Activated CD4-positive, CD25-positive, alpha-beta regulatory T cell treated with anti-CD3 and anti-CD28 coated beads, Interleukin-2, amount 50 U/mL, for 16 hours (primary cell): ENCODE measurements around the gene PRPF18.
"Not testable (repeated sequence)": the region's sequence is repeated elsewhere in the genome, so short reads cannot be mapped to it uniquely, and the experiment has no call there.

Experiments
- DNase-seq: peaks from one replicate; pipeline ENCODE4 v3.0.0-alpha.2; 2020; ENCODE audit warnings: low read depth, low spot score

The PRPF18 gene, protein sequence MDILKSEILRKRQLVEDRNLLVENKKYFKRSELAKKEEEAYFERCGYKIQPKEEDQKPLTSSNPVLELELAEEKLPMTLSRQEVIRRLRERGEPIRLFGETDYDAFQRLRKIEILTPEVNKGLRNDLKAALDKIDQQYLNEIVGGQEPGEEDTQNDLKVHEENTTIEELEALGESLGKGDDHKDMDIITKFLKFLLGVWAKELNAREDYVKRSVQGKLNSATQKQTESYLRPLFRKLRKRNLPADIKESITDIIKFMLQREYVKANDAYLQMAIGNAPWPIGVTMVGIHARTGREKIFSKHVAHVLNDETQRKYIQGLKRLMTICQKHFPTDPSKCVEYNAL

DNA sequence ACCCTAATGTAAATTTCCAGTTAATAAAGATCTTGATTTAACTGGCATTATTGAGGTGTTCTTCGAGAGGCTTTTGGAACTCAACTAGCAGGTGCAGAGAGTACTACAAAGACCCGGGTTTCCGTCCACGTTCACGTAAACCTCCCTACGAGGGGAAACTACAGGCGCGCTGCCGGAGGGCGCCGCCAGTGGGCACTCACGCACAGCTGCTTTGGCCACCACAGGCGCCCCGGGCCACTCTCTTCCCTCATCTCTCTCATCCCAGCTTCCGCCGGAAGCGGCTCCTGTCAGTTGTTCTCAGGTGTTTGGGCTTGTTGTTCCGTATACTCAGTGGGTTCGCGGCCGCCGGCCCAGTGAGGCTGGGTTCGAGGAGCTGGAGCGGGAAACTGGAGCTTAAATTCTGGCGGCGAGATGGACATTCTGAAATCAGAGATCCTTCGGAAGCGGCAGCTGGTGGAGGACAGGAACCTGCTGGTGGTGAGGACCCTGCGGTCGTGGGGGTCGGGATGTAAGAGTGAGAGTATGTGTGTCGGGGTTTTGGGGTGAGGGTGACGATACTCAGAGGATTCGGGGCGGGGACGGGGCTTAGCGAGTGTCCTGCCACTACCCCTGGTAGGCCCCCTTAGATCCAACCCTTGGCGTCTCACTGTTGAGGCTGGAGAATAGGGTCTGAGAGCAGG lies at the start of gene PRPF18:
Gene PRPF18 (plus strand): TSS at position 290 of the 680 bp plus-strand sequence. CDS start 122 bp downstream, at position 412.
- DNase-seq = peak; percentile 84

DNA sequence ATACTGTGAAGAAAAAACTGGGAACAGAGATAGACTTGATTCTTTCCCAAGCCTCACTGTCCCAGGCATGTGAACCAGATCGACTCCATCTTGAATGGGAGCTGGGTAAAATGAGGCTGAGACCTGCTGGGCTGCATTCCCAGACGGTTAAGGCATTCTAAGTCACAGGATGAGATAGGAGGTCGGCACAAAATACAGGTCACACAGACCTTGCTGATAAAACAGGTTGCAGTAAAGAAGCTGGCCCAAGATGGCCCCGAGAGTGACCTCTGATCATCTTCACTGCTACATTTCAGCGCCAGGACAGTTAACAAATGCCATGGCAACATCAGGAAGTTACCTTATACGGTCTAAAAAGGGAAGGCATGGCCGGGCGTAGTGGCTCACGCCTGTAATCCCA lies 48.8 kb upstream of the PRPF18 start:
- DNase-seq = not testable (repeated sequence)

DNA sequence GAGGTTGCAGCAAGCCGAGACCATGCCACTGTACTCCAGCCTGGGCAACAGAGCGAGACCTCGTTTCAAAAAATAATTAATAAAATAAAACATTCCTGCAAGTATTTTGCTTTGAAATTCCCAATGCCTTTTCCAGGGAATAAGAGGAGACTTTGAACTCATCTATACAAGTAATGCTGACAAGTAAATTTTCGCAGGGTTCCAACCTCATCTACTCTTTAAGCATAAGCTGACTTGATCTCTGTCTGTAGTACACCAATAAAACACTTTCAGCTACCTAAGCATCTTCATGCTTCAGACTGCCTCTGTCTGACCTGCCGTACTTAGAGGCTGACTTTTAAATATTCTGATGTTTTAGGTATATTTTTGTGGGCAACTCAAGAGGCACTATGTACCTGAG lies 44.2 kb upstream of the PRPF18 start:
- no peak for DNase-seq

DNA sequence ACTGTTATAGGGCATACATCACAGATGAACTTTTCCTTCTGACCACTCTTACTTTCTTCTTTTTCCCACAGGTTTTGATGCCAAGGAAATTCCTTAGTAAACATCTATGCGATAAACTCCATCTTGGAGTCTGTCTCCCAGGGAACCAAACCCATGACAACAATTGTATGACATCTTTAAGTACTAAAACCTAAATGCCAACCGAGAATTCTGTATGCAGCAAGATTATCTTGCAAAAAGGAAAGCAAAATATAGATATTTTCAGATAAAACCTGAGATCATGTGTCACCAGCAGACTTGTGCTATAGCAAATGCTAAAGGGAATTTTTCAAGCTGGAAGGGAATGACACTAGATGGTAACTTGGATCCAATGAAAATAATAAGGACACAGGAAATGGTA lies 36.0 kb upstream of the PRPF18 start:
- no peak for DNase-seq

DNA sequence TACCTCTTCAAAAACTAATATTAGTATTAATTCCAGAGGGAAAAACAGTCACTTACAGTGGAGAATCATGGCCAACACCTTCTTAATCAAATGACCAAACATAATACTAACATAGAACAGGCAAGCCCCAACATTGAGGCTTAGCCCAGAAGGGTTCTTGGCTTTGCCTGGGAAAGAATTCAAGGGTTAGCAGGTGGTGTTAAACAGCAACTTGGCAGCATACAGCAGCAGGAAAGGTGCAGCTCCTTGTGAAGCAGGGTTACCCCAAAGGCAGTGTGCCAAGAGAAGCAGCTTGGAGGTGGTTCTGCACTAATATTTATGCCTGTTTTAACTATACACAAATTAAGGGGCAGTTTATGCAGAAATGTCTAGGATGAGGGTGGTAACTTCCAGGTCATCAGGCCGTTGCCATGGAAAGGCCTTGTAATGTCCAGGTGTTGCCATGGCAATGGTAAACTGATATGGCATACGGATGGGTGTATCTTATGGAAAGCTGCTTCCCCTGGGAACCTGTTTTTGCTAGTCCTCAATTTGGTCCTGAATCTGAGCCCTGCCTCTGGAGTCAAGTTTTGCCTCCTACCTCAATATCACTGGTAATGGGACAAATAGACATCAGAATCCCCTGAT lies 30.8 kb upstream of the PRPF18 start:
- no peak for DNase-seq

DNA sequence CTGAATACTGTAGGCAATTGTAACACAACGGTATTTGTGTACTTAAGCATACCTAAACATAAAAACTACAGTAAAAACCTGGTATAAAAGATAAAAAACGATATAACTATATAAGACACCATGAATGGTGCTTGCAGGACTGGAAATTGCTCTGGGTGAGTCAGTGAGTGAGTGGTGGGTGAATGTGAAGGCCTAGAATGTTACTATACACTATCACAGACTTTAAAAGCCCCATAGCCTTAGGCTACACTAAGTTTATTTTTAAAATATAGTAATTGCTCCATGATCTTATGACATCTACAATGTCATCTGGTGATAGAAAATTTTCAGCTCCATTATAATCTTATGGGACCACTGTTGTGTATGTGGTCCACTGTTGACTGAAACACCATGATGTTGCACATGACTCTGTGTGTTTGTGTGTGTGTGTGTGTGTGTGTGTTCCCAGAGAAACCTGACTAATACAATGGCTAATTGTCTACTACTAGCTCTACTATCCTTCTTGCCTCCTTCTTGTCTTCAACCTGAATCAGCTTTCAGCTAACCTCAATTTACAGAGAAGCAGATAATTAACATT lies 27.6 kb upstream of the PRPF18 start:
- no peak for DNase-seq

DNA sequence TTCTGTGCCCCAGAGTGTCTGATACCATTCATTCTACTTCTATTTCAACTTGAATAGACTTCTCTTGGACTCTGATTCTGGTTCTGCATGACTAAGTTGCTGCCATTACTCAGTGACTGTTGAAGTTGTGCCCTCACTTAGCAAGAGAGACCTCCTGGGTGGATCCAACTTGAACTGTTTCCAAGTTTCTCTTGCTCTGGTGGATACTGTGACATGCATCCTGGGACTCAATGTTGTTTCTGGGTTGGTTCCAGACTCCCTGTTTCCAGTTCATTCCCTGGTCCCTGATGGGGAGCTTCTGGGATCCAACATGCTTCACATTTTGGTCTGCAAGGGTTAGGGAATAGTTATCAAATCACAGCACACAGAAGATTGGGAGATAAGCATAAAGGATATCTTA lies 26.2 kb upstream of the PRPF18 start:
- DNase-seq = no peak

DNA sequence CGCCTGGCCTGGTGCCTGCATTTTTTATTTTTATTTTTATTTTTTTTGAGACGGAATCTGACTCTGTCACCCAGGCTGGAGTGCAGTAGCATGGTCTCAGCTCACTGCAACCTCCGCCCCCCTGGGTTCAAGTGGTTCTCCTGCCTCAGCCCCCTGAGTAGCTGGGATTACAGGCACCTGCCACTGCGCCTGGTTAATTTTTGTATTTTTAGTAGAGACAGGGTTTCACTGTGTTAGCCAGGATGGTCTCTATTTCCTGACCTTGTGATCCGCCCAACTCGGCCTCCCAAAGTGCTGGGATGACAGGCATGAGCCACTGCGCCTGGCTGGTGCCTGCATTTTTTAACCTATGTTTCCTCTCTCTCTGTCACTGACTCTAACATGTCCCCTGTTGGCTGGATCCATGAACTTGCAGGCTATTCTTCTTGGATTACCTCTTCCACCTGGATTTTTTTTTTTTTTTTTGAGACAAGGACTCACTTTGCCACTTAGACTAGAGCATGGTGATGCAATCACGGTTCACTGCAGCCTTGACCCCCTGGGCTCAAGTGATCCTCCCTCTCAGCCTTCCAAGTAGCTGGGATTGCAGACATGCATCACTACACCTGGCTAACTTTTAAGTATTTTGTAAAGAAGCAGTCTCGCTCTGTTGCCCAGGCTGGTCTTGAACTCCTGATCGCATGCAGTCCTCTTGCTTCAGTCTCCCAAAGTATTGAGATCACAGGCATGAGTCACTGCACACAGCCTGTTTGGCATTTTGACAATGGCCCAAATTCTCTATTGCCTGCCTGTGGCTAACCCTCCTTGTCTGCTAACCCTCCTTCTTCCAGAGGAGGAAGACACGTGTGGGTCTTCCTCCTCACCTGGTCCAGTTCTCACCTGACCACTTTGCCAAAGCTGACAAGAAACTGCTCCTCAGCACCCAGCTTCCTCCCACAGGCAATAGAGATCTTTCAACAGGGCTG lies 23.0 kb upstream of the PRPF18 start:
- no peak for DNase-seq

DNA sequence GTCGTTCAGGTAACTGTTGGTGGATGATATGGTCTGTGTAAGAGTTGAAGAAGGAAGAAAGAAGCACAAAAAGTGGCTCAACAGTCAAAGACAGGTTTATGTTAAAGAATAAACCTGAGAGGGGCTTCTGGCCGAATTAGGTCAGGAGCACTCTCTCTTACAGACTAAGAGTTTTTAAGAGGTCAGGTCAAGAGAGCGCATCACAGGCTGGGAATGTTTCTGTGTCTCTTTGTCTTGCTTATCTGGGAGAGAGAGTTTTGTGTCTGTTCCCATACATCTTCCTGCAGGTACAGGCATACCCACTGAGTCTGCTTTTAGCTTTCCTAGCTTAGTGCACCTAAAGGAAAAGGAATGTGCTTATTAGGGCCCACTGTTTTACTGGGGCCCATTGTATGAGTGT lies 22.2 kb upstream of the PRPF18 start:
- no peak for DNase-seq

DNA sequence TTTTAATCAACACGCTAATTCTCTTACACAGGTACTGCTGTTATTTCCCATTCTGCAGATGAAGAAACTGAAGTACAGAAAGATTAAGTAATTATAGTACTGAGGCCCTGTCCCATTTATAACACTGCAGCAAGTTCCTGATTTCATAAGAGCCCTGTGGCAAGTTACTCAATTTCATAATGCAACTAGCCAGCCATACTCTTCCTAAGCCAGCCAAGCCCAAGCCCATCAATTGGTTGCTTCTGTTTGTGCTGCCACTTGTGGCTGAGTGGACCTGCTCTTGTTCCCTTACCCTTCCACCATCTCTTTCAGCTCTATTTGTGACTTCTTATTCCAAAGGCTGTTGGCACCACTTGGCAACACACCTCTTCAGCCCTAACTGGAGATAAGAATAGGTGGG lies 19.7 kb upstream of the PRPF18 start:
- no peak for DNase-seq

DNA sequence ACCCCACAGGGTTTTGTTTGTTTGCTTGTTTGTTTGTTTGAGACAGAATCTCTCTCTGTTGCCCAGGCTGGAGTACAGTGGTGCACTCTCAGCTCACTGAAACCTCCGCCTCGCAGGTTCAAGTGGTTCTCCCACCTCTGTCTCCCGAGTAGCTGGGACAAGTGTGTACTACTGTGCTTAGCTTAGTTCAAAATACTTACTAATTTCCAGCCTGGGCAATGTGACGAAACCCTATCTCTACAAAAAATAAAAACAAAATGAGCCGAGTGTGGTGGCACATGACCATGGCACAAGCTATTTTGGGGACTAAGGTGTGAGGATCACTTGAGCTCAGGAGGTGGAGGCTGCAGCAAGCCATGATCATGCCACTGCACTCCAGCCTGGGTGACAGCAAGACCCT lies 15.2 kb upstream of the PRPF18 start:
- no peak for DNase-seq

DNA sequence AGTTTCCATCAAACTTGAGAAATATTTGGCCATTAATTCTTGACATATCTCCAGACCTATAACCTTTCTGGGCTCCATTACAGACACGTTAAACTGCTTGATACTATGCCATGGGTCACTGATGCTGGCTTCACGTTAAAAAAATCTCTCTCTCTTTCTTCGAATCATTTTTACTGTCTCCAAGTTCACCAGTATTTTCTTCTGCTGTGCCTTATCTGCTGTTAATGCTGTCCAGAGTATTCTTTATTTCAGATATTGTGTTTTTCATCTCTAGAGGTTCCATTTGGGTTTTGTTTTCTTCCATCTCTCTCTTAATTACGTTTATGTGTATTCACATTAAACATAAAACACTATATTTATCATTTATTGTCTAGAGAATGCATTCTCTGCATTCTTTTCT lies 12.8 kb upstream of the PRPF18 start:
- DNase-seq = no peak

DNA sequence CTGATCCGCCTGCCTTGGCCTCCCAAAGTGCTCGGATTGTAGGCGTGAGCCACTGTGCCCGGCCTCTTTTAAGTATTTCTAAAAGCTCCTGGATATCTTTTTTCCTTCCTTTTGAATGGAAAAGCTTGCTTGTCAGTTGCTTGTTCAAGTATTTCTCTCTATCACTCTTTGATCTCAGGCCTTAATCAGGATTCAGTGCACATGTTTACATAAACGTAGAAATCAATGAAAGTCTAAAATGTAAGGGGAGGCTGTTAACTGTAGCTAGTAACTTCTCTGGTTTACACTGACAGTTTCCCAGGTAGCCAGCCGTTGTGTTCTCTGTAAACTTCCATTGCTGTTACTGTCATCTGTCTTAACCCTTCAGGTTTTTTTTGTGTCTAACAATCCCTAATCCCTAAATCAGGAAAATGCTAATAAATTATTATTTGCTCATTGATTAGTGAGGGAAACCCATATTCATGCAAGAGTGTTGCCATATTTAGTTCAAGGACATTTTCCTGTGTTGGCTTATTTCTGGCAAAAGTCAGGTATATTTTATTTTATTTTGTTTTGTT lies 1.5 kb upstream of the PRPF18 start:
- DNase-seq = no peak

DNA sequence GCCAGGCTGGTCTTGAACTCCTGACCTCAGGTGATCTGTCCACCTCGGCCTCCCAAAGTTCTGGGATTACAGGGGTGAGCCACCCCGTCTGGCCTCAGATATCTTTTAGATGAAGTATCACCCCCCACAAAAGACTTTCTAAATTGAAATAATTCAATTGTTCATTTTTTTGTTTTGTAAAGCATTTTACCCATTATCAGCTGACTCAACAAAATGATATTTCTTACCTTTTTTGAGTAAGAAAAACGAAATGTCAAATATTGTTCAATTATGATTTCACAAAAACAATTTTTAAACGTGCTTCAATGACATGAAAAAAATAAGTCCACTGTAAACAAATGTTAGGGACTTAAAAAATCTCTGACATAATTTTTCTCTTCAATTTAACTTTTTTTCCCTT lies 822 bp upstream of the PRPF18 start:
- no peak for DNase-seq

DNA sequence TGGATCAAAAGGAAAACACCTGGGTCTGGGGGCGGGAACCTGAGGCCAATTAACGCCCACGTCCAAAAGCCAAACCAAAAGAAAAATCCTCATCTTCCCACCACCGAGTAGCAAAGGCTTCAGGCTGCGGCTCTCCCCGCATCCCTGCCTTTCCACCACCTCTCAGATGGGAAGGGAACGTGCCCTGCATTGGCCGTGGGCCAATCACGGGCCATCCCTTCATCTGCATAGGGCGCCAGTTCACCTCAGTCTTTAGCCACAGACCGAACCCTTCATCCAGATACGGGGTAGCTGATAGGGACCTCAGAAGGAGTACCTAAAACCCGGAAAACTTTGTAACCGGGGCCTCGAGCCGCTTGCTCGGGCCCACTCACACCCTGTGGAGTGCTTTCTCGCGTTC lies 626 bp downstream of the PRPF18 start:
- no peak for DNase-seq

DNA sequence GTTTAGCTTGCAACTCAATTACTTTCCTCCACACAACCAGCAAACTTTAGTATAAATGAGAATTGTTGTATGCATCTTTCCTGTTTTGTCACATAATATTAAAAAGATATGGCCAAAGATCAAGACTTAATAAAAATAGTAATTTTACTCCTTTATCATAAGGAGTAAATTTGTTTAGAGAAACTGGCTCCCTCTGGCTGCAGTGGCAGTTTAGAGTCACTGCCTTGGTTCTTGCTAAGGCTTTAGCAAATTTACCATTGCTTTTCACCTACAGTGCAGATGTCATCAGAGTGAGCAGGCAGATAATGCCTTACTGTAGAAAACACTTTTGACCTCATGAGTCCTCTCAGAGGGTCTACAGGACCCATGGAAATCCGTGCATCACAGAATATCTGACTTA lies 2.6 kb downstream of the PRPF18 start:
- no peak for DNase-seq

DNA sequence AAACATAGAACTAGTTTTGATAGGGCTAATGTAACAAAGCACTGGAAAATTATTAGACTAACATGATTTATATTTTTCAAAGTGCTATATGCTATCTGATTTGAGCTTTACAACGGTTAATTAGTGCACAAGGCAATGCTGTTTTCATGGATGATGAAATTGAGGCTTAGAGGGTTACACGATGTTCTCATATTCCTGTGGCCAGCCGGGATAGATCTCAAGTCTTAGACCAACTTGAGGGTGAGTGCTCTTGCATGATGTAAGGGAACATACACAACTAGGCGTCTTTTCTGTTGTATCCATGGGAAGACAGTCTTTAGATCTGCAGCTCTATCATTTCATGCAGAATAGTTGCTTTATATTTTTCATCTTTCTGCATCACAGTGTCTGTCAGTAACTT lies 4.1 kb downstream of the PRPF18 start:
- DNase-seq = no peak

DNA sequence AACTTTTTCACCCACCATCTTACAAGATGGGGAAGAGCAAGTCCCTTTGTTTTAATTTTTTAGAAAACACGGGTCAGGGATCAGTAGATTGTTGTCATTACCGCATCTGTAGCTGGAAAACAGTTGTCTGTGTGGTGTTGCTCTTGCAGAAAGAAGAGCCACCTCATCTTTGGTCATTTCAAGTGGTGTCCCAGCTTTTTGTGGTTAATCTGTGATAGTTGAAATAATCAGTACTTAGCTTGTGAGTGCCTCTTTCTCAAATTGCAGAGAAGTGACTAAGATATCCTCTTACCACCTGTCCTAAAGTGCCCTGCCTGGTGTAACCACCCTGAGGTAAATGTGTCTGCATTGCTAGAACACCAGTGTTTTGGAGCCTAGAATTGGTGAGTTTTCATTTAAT lies 5.5 kb downstream of the PRPF18 start:
- DNase-seq = no peak

DNA sequence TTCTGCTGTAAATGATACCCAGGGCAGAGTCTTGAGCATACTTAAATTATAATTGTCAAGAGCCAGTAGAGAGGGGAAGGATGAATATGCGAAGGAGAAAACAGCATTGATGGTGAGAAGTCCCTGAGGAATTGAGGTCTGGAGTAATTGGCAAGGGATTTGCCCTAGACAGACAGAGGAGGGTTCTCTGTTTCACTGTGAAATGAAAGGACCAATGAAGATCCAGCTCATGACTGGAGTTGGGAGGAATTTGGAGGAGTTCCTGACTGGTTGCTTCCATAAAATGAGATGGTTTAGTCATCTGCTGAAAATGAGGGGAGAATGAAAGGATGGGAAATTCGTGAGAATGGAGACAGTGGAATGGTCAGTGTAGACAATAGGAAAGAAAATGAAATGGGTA lies 6.8 kb downstream of the PRPF18 start:
- no peak for DNase-seq

DNA sequence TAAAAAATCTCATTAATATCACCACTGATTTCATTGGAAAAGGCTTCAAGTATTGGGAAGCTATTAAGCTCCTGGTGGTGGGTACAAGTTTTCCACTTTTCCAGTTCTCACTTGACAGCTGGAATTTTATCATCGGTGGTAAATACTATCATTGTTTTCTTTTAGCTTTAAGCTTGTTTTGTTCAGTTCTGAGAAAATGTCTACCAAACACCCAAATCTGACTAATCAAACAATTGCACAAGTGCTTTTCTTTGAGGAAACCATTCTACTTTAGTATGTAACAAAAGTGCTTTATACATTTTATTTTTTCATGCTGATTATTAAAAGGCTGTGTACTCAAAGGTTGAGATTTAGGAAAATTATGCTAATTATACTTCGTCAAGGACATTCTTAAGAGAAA lies 7.9 kb downstream of the PRPF18 start:
- DNase-seq = no peak

DNA sequence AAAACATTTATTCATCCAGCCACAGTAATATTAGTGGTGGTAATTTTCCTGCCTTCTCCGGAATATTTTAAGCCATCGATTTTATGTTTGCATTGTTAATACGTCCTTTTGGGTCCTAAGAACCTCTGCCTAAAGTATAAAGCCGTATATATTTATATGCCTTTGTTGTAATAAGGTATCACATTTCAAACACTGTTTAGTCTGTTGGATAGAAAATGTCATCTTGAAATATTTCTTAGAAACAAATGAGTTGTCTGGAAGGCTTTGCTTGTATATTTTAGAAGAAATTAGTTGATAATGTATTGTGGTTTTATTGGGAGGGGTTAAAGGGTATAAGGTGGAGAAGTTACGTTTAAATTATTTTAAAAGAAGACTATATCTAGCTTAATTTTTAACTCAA lies 11.1 kb downstream of the PRPF18 start:
- no peak for DNase-seq
